ENCODE data around the gene ATP2A3.

ATP2A3 gene

GRCh38 chr17:3940965-3941698, 23.1 kb downstream of the ATP2A3 start:
- no peak overlapping the region for H3K4me3 ChIP-seq (replicated peaks in 1 of 2; ENCODE audit: low read depth in 2 of 2, low read length in 2 of 2)
- DNase-seq (ENCODE audit: low read depth in 2 of 2), result no peak
- TF ChIP-seq, protein P1, sequence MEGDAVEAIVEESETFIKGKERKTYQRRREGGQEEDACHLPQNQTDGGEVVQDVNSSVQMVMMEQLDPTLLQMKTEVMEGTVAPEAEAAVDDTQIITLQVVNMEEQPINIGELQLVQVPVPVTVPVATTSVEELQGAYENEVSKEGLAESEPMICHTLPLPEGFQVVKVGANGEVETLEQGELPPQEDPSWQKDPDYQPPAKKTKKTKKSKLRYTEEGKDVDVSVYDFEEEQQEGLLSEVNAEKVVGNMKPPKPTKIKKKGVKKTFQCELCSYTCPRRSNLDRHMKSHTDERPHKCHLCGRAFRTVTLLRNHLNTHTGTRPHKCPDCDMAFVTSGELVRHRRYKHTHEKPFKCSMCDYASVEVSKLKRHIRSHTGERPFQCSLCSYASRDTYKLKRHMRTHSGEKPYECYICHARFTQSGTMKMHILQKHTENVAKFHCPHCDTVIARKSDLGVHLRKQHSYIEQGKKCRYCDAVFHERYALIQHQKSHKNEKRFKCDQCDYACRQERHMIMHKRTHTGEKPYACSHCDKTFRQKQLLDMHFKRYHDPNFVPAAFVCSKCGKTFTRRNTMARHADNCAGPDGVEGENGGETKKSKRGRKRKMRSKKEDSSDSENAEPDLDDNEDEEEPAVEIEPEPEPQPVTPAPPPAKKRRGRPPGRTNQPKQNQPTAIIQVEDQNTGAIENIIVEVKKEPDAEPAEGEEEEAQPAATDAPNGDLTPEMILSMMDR (IDR thresholded peaks at IDR 0.05; ENCODE audit: low read depth, low read length), result no peak

DNA sequence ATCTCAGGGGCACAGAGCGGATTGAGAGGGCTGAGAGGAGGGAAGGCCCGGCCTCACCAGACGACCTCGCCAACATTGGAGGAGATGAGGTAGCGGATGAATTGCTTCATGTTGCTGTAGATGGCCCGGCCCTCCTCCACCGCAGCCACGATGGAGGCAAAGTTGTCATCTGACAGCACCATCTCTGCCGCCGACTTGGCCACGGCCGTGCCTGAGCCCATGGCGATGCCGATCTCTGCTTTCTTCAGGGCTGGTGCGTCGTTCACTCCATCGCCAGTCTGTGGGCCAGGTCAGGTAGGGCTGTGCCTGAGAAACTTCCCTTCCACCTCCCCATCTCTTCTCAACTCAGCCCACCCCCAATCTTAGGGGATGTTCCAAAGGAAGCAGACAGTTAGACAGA, 26.9 kb downstream of the ATP2A3 start:
- no peak for DNase-seq (ENCODE audit: low read depth in 2 of 2)
- no peak overlapping the region for H3K4me3 ChIP-seq (replicated peaks in 1 of 2; ENCODE audit: low read depth in 2 of 2, low read length in 2 of 2)
- TF ChIP-seq, protein P1 (IDR thresholded peaks at IDR 0.05; ENCODE audit: low read depth, low read length), result no peak

GRCh38 chr17:3935825-3936355, 28.3 kb downstream of the ATP2A3 start:
- DNase-seq (ENCODE audit: low read depth in 2 of 2), result peak; percentile 54 to 69
- TF ChIP-seq, protein P1 (IDR thresholded peaks at IDR 0.05; ENCODE audit: low read depth, low read length), result no peak
- no peak overlapping the region for H3K4me3 ChIP-seq (replicated peaks in 1 of 2; ENCODE audit: low read depth in 2 of 2, low read length in 2 of 2)

DNA sequence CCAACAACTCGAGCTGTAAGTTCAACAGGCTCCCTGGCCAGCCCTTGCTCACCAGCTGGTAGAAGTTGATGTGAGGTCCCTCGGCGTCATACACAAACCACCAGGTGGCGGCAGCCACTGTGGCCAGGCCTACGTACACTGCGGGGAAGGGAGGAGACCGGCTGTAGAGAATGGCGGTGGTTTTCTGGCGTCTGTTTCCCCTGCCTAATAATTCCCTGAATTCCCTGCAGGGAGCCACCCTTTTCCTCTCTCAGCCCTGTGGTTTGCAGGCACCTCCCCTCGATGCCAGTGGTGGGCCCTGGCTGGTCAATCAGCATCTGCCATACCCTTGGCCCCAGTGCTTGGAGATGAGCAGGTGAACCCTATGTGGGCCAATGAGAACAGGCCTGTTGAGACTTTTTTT, 29.1 kb downstream of the ATP2A3 start:
- H3K4me3 ChIP-seq (replicated peaks in 1 of 2; ENCODE audit: low read depth in 2 of 2, low read length in 2 of 2), result no peak overlapping the region
- TF ChIP-seq, protein P1 (IDR thresholded peaks at IDR 0.05; ENCODE audit: low read depth, low read length), result peak; percentile 75
- DNase-seq (ENCODE audit: low read depth in 2 of 2), result peak; percentile 78 to 85

DNA sequence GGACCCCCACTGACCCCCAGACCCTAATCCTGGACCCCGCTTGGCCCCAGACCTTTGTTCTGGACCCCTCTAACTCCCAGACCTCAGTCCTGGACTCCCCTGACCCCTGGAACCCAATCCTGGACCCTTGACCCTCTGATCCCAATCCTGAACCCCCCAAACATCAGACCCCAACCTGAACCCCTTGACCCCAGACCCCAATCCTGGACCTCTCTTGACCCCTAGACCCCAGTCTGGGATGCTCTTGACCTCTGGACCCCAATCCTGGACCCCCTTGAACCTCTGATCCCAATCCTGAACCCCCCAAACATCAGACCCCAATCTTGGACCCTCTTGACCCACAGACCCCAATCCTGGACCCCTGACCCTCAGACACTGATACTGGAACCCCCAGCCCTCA, 34.5 kb downstream of the ATP2A3 start:
- TF ChIP-seq, protein P1 (IDR thresholded peaks at IDR 0.05; ENCODE audit: low read depth, low read length), result no peak

DNA sequence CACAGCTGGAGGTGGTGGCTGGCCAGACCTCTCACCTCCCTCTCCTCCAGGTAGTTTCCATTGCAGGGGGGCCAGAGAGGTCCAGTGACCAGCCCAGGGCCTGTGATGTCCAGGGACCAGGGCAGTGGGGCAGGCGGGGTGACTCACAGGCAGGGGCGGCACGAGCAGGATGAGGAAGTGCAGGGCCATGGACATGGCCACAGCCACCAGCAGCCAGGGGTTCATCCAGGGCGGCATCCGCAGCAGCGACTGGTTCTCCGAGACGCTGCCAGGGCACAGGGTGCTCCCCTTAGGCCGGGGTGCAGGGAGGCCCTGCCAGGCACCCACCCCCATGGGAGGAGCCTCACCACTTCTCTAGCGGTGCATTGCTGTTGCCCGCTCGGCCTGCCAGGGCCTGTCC, 35.1 kb downstream of the ATP2A3 start:
- H3K4me3 ChIP-seq (replicated peaks in 1 of 2; ENCODE audit: low read depth in 2 of 2, low read length in 2 of 2), result no peak overlapping the region
- DNase-seq (ENCODE audit: low read depth in 2 of 2), result no peak
- TF ChIP-seq, protein P1 (IDR thresholded peaks at IDR 0.05; ENCODE audit: low read depth, low read length), result no peak

More for the DNA sequence above, 34.5 kb downstream of the ATP2A3 start:
- DNase-seq (ENCODE audit: low read depth in 2 of 2), result no peak
- no peak overlapping the region for H3K4me3 ChIP-seq (replicated peaks in 1 of 2; ENCODE audit: low read depth in 2 of 2, low read length in 2 of 2)
